Kidney (tissue), 22 donors: ENCODE data around the gene PRPS1. TPM values are rescaled to one million over a fixed set of nuclear protein-coding genes. Genes with fewer than 3 reads are reported as not detected.

Experiments
- DNase-seq, 5 donors: peaks; one replicate each; pipeline ENCODE4 v3.0.0-alpha.2; 2013 to 2020
- FAIRE-seq: peaks from 2 replicates; lab custom pipeline; 2012; peaks lifted over from hg19 to GRCh38; lab: Jason Lieb, UNC
- H3K27ac ChIP-seq, 2 donors: one replicate each; pipeline ENCODE4 v1.7.0; 2013; ENCODE audit warnings: low read depth in 2 of 2, low read length in 2 of 2, inconsistent platforms in 1 of 2
- H3K27me3 ChIP-seq: one replicate; pipeline ENCODE4 v1.7.1; 2013; ENCODE audit warnings: low read length, inconsistent platforms; ENCODE audit not compliant: control insufficient read depth, insufficient read depth
- H3K36me3 ChIP-seq, 3 donors: one replicate each; pipeline versions ENCODE4 v1.7.0 to v1.7.1; 2013; ENCODE audit warnings: low read length in 3 of 3, control low read depth in 1 of 3, inconsistent platforms in 1 of 3; ENCODE audit not compliant: insufficient read depth in 3 of 3, control insufficient read depth in 2 of 3
- H3K4me1 ChIP-seq, 3 donors: one replicate each; pipeline versions ENCODE4 v1.7.0 to v1.7.1; 2013; ENCODE audit warnings: low read length in 3 of 3, inconsistent platforms in 1 of 3, low read depth in 1 of 3; ENCODE audit not compliant: control insufficient read depth in 2 of 3, insufficient read depth in 2 of 3
- H3K4me3 ChIP-seq, 3 donors: one replicate each; pipeline versions ENCODE4 v1.7.0 to v1.8.1; 2013; ENCODE audit warnings: low read length in 3 of 3, control low read depth in 1 of 3, inconsistent platforms in 1 of 3
- H3K9ac ChIP-seq, 3 donors: one replicate each; pipeline versions ENCODE4 v1.7.0 to v1.7.1; 2013; ENCODE audit warnings: low read length in 3 of 3, control low read depth in 1 of 3, inconsistent platforms in 1 of 3
- H3K9me3 ChIP-seq, 3 donors: one replicate each; pipeline versions ENCODE4 v1.7.0 to v1.7.1; 2013; ENCODE audit warnings: low read length in 3 of 3, control low read depth in 1 of 3, inconsistent platforms in 1 of 3; ENCODE audit not compliant: control insufficient read depth in 2 of 3, insufficient read depth in 1 of 3
- CTCF ChIP-seq: IDR thresholded peaks from 3 replicates; pipeline ENCODE4 v1.5.1; 2012; ENCODE audit warnings: mild to moderate bottlenecking, moderate library complexity, borderline replicate concordance; ENCODE audit not compliant: insufficient read depth; ENCODE audit errors: extremely low read depth
- intact Hi-C: fragments of 100-400 bp; cut with DNase I; formaldehyde crosslinking; loops from one replicate; pipeline ENCODE4 v1.11.1; 2022
- long read RNA-seq, 10 donors: library from polyadenylated mRNA in 1 of 10; unstranded in 1 of 10; transcript quantifications; one replicate each; pipeline ENCODE4 v2.0.0 and lab custom pipeline, GENCODE V29; 2021 to 2026
- polyA plus RNA-seq: library from polyadenylated mRNA; stranded (reverse); fragments of 350-450 nt; fragmentation: Illumina TruSeq; extraction: RNeasy Lipid Tissue Mini Kit (QIAGEN cat#74804); gene quantifications from one replicate; pipeline ENCODE4 v1.2.3, GENCODE V29; 2014; ENCODE audit warnings: low read depth, low replicate concordance; ENCODE audit not compliant: insufficient read depth
- total RNA-seq: library from RNA; stranded (reverse); fragmentation: NEBNext Ultra II Directional; extraction: Animal tissue kit (Norgen Biotek cat#: 25700); gene quantifications from one replicate; pipeline ENCODE4 v1.2.1, GENCODE V29; 2021
- donor health status: control.
- donor health status: control.
- donor health status: control.
- donor health status: control.
- donor health status: control.
- donor health status: DM: yes; HTN: yes; CAD: no.
- donor health status: Normal renal cell carcinoma (clear cell type).

The PRPS1 gene
- total RNA-seq (32.8 TPM), polyA plus RNA-seq (29.3 TPM)
- long read RNA-seq, donor 1, transcript PRPS1-204 (7 exons, 2,152 nt): major isoform, 5 of 11 reads
- long read RNA-seq, donor 1, partial matches to known transcripts: 6 of 11 reads
- long read RNA-seq, donor 1, other reads (novel, unspliced or antisense): 0 of 11 reads
- long read RNA-seq, donor 2, transcript PRPS1-204 (7 exons, 2,152 nt): major isoform, 9 of 92 reads
- long read RNA-seq, donor 2, partial matches to known transcripts: 31 of 92 reads
- long read RNA-seq, donor 2, other reads (novel, unspliced or antisense): 49 of 92 reads
- long read RNA-seq, donor 3, transcript PRPS1-204 (7 exons, 2,152 nt): major isoform, 12 of 15 reads
- long read RNA-seq, donor 3, partial matches to known transcripts: 0 of 15 reads
- long read RNA-seq, donor 3, other reads (novel, unspliced or antisense): 0 of 15 reads
- long read RNA-seq, donor 4, transcript PRPS1-204 (7 exons, 2,152 nt): major isoform, 11 of 32 reads
- long read RNA-seq, donor 4, partial matches to known transcripts: 19 of 32 reads
- long read RNA-seq, donor 4, other reads (novel, unspliced or antisense): 0 of 32 reads
- long read RNA-seq, donor 5, partial matches to known transcripts: 0 of 2 reads
- long read RNA-seq, donor 5, other reads (novel, unspliced or antisense): 0 of 2 reads
- long read RNA-seq, donor 6, transcript PRPS1-204 (7 exons, 2,152 nt): major isoform, 9 of 15 reads
- long read RNA-seq, donor 6, partial matches to known transcripts: 0 of 15 reads
- long read RNA-seq, donor 6, other reads (novel, unspliced or antisense): 0 of 15 reads
- long read RNA-seq, donor 7, partial matches to known transcripts: 6 of 11 reads
- long read RNA-seq, donor 7, other reads (novel, unspliced or antisense): 1 of 11 reads
- long read RNA-seq, donor 8, transcript PRPS1-204 (7 exons, 2,152 nt): major isoform, 8 of 9 reads
- long read RNA-seq, donor 8, partial matches to known transcripts: 0 of 9 reads
- long read RNA-seq, donor 8, other reads (novel, unspliced or antisense): 0 of 9 reads
- long read RNA-seq, donor 9, partial matches to known transcripts: 0 of 7 reads
- long read RNA-seq, donor 9, other reads (novel, unspliced or antisense): 0 of 7 reads
- long read RNA-seq, donor 10, transcript PRPS1-204 (7 exons, 2,152 nt): major isoform, 12 of 14 reads
- long read RNA-seq, donor 10, partial matches to known transcripts: 0 of 14 reads
- long read RNA-seq, donor 10, other reads (novel, unspliced or antisense): 0 of 14 reads

GRCh38 chrX:107627838-107628661, at the start of gene PRPS1:
Gene PRPS1, plus strand, starts transcription at chrX:107628510. Its CDS starts 119 bp downstream, at chrX:107628629.
- intact Hi-C loops: no loop called here

DNA sequence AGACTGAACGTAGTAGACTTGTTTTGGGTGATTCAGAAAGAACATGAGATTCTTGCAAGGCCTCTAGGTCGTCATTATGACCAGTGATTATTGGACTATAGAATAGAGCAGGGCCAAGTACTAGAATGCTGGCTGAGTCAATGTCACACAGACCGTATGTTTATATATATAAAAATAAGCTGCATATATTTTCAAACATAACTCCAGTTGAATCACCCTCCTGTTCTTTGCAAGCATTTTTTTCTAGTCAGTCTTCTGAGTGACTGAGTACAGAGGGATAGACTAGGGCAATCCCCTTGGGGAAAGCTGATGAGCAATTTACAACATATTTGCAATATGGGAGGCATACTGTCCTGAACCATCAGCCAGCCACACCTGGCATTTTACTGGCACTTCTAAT, 48.4 kb upstream of the PRPS1 start:
- intact Hi-C loops: no loop called here
- TF ChIP-seq CTCF: no peak
- Histone ChIP-seq H3K9me3 (no peaks in the 10 kb centered on the region), H3K27me3 (no peaks in the 10 kb centered on the region), H3K27ac (no peak overlapping the region), H3K4me1 (no peaks in the 10 kb centered on the region), H3K4me3 (no peak overlapping the region), H3K36me3 (no peaks in the 10 kb centered on the region), H3K9ac (no peak overlapping the region)
- no peak for FAIRE-seq
- DNase-seq: no peak

More at GRCh38 chrX:107627838-107628661, at the start of gene PRPS1:
- no peak for TF ChIP-seq CTCF
- Histone ChIP-seq H3K9ac (peak within 1 kb of the TSS; percentile 24 to 71 (median 65)), H3K36me3 (no peaks in the 10 kb centered on the region), H3K27me3 (peaks cover 3% of the 10 kb centered on the region), H3K9me3 (no peaks in the 10 kb centered on the region), H3K27ac (peak within 1 kb of the TSS; percentile 53 to 67), H3K4me1 (peaks cover 0 to 6% (median 2%) of the 10 kb centered on the region in 3 donors), H3K4me3 (peak within 1 kb of the TSS; percentile 83 to 87 (median 84))
- FAIRE-seq (peak; percentile 99), DNase-seq (peak; percentile 94 to 98 (median 95))

GRCh38 chrX:107581923-107582322, 46.4 kb upstream of the PRPS1 start:
- intact Hi-C loops: no loop called here
- no peaks in the 10 kb centered on the region for H3K36me3 ChIP-seq
- no peak for DNase-seq

More at GRCh38 chrX:107581923-107582322, 46.4 kb upstream of the PRPS1 start:
- TF ChIP-seq CTCF: no peak
- Histone ChIP-seq H3K27me3 (no peaks in the 10 kb centered on the region), H3K27ac (no peak overlapping the region), H3K9ac (no peak overlapping the region), H3K9me3 (no peaks in the 10 kb centered on the region), H3K4me3 (no peak overlapping the region), H3K4me1 (no peaks in the 10 kb centered on the region)
- FAIRE-seq: no peak
